ENCODE data around the gene MLPH.

- TF ChIP-seq CTCF (IDR thresholded peaks at IDR 0.05; ENCODE audit: insufficient read depth, low read length, poor library complexity, severe bottlenecking) (no peak), EZH2phosphoT487 (conservative IDR thresholded peaks at IDR 0.05; ENCODE audit: low read length) (no peak)
Observed at GRCh38 chr2:237565974-237566373, 78.9 kb downstream of the MLPH start.
